ENCODE measurements around the gene SULT4A1.

DNA sequence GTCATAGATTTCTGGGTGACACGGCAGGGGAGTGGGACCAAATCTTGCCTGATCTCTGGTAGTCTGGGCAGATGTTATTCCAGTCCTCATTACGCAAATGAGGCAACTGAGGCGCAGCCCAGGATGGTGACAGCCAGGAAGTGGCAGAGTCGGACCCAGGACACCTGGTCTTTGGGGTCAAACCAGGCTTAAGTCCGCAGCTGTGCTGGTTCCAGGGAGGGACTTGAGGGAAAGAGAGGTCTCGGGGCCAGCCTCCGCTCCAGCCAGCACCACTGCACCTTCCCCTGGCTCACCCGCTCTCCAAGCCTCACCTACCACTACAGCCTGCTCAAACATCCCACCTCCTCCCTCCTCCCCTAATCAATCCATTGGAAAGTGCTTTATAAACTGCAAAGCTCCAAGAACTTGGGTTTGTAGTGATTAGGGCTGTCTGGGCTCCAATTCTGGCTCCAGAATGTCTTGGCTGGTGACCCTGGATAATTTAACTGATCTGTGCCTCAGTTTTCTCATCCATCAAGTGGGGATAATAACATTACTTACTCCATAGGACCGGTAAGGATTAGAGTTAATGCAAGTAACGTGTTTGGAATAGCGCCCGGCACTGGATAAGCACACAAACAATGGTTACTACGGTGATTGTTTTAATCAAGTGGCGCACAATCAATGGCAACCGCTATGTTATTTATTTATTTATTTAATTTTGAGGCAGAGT is 30.0 kb upstream of the SULT4A1 start:
- TF ChIP-seq, protein P1, sequence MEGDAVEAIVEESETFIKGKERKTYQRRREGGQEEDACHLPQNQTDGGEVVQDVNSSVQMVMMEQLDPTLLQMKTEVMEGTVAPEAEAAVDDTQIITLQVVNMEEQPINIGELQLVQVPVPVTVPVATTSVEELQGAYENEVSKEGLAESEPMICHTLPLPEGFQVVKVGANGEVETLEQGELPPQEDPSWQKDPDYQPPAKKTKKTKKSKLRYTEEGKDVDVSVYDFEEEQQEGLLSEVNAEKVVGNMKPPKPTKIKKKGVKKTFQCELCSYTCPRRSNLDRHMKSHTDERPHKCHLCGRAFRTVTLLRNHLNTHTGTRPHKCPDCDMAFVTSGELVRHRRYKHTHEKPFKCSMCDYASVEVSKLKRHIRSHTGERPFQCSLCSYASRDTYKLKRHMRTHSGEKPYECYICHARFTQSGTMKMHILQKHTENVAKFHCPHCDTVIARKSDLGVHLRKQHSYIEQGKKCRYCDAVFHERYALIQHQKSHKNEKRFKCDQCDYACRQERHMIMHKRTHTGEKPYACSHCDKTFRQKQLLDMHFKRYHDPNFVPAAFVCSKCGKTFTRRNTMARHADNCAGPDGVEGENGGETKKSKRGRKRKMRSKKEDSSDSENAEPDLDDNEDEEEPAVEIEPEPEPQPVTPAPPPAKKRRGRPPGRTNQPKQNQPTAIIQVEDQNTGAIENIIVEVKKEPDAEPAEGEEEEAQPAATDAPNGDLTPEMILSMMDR (conservative IDR thresholded peaks at IDR 0.05; ENCODE audit: low read depth, low read length) = no peak
- no peak for TF ChIP-seq RCOR1 (IDR thresholded peaks at IDR 0.05; ENCODE audit: insufficient replicate concordance, low read length)
- TF ChIP-seq RFX5 (IDR thresholded peaks at IDR 0.05; ENCODE audit: low read depth, low read length) = no peak
- no peak for TF ChIP-seq POLR2A (IDR thresholded peaks at IDR 0.05; ENCODE audit: low read depth, low read length)
- TF ChIP-seq RAD21 (IDR thresholded peaks at IDR 0.05; ENCODE audit: low read length) = no peak
